Activated CD8-positive, alpha-beta memory T cell treated with anti-CD3 and anti-CD28 coated beads for 4 hours (primary cell): Measurements from ENCODE around the gene AFAP1L1.
"Not testable (repeated sequence)": the region's sequence is repeated elsewhere in the genome, so short reads cannot be mapped to it uniquely, and the experiment has no call there.

ENCODE experiments used
- DNase-seq, 2 donors: peaks; one replicate each; pipeline ENCODE4 v3.0.0-alpha.2; 2020; ENCODE audit warnings: low read depth in 2 of 2

The AFAP1L1 gene

DNA sequence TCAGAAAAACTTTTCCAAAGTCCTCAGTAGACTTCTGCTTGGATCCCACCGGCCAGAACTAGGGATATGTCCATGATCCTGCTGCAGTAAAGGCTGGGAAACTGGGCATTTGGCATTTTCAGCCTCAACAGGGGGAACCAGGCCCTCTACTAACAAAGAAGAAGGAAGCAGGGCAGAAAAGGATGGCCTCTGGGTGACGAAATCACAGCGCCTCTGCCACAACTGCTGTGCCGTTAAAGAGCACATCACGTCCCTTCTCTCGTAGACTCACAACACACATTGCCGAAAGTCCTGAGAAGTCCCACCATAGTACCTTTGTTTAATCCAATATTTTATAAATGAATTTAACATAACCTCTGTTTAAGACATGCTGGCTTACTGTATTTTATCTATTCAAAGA is 10.4 kb upstream of the AFAP1L1 start:
- DNase-seq: no peak

DNA sequence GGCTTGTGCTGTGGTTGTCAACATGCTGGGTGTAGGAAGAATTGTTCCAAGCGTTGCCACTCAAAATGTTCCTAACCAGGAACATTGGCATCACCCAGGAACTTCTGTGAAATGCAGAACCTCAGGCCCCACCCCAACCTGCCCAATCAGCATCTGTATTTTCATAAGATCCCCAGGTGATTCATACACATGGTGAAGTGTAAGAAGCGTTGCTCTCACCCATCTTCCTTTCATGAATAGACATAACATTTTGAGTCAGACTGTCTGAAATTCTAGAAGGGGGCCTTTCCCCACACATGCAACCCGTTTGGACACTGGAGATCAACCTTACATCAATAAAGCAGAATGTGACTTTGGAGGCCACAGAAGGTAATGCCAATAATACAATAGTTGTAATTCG is 9.3 kb upstream of the AFAP1L1 start:
- no peak for DNase-seq

DNA sequence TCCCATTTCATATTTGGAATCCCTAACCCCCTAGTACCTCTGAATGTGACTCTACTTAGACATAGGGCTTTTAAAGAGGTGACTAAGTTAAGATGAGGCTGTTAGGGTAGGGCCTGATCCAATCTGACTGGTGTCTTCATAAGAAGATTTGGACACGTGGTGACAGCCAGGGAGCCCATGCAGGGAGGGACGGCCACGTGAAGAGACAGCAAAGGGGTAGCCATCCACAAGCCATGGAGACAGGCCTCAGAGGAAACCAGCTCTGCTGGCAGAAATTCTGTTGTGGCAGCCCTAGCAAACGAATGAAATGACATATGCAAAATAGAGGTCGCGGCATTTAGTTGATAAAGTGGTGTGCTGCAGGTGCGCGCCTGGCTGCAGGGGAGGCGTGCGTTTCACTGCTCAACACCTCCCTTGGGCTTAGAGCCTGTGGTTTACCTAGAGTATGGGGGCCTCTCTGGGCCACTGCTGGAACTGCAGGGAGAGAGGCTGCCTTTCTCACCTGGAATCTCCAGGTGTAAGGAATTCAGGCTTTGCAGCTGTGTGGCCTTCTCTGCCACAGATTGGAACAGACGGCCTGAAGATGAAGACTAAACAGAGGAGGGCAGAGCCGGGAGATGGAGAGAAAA is 7.1 kb upstream of the AFAP1L1 start:
- DNase-seq: no peak

GRCh38 chr5:149265068-149265465 is 6.6 kb upstream of the AFAP1L1 start:
- DNase-seq: no peak

- no peak for DNase-seq
Observed at GRCh38 chr5:149265597-149265996, 6.1 kb upstream of the AFAP1L1 start.

DNA sequence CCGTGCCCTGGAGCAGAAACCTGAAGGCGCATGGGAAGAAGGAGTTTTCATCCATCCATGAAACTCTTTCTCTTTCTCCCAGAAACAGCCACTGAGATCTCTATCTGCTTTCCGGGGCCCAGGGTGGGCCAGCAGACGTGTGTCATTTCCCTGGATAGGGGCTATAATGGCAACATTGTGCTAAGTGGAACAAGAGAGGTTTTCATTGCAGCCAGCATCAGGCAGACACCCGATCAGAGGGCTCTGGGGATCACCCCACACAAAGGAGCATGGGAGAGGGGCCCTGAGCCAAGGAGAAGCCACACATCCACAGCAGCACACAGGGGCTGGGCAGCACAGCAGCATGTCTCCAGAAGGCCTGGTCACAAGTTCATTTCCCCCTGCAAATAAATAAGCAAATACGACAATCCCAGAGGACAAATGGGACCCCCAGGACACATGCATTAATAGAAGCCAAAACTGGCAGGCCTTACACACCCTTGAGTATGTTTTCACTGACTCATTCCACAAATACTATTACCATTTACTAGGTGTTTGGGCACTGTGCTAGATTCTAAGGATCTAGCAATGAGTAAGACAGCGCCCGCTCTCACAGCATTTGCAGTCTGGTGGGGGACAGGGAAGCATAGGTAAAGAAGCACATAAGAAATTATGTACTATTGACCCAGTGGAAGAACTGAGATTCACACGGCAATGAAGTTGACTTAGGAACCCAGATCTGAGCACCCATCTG is 4.3 kb upstream of the AFAP1L1 start:
- no peak for DNase-seq

DNA sequence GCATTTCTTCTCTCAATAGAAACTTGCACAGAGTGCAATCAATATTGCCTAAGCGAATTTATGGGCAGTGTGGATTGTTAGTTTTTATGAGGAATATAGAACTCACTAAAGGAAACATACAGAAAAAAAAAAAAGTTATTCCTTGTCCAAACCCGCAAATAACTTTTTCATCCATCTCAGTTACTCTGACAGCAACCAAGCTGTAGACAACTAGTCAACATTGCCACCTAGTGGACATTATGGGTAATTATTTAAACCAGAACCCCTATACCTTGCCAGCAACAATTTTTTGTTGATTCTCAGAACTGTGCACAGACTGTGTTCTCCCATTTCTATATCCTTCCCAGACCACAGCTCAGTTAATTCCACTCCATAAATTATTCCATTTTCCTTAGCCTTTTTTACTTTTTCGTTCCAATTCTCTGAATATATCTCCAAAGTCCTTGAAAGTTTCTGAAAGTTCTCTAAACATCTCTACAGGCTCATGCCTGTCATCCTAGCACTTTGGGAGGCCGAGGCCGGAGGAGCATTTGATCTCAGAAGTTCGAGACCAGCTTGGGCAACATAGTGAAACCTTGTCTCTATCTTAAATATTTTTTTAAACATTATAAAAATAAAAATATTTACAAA is 2.6 kb upstream of the AFAP1L1 start:
- DNase-seq: no peak

DNA sequence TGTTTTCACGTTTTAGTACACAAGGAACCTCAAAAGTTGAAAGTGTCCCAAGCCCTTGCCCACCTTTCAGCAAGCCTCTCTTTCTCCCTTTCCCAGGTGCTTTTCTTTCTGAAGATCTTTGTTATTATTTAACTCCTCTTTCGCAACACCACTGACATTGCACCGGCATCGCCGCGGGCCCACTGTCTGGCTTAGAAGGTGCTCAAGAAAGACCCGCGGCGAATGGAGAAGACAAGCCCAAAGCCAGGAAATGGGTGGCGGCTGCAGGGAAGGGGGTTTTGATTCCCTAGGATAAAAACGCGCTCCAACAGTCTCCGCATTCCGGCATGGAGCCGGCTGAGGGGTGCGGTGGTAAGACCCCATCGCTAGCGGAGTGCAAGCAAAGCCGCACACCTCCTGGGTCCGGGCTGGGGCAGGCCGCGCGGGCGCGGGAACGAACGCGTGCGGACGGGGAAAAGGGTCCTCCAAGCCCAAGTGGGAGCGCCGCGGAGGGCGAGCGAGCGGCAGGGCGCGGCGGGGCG is 404 bp upstream of the AFAP1L1 start:
- no peak for DNase-seq

DNA sequence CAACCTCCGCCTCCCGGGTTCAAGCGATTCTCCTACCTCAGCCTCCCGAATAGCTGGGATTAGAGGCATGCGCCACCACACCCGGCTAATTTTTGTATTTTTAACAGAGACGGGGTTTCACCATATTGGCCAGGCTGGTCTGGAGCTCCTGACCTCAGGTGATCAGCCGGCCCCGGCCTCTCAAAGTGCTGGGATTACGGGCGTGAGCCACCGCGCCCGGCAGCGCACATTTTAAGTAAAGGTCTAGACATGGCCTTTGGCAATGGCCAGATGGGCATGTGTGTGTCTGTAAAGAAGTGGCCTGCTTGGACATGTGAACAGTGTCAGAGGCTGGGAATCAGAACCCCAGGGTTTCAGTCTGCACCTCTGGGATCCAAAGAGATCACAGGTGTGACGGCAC is 1.1 kb downstream of the AFAP1L1 start:
- not testable (repeated sequence) for DNase-seq

DNA sequence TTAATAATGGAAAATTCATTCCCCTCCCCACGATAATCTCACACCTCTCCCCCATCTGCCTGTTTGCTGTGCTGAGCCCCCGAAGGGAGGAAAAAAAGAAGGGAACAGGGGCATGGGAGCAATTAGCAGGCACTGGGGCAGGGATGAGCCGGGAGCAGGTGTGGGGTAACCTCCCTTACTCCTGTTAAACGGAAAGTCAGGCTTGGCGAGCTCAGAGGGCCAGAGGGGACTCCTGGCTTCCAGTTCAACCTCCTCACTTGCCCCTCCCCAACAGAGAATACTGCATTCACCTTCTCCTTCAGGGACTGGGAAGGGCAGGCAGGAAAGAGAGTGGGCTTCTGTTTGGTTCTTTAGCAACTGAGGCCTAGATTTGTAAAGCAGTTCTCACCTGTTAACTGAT is 1.6 kb downstream of the AFAP1L1 start:
- DNase-seq: no peak

DNA sequence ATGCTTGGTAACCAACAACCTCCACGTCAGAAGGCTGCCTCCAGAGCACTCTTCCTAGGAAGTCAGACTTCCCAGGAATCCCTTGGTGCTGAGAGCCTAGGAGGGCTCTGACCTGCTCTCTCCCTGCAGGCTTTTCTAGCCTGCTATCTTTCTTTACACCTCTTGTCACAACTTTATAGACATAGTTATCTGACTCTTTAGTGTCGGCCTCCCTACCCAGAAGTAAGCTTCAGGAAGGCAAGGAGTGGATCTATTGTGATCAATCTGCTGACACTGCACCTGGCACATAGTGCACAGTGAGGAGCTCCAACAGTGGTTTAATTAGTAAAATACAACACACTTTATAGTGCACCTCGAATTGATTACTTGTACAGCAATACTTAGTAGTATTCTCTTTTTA is 2.3 kb downstream of the AFAP1L1 start:
- DNase-seq: no peak

DNA sequence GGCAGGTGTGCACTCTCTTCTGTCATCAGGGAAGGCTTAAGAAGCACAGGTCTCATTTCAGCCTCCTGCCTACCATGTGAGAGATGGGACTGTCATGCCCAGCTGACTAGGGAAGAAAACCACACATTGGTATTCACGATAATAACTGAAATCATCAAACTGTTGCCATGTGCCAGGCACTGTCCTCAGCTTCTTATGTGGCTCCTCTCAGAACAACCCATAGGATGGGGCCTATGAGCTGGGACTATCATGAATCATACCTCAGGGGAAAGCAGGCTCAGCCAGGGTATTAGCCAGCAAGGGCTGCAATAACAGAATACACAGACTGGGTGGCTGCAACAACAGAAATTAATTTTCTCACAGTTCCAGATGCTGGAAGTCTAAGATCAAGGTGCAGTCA is 3.3 kb downstream of the AFAP1L1 start:
- no peak for DNase-seq

- DNase-seq: no peak
Observed at GRCh38 chr5:149277801-149278200, 6.1 kb downstream of the AFAP1L1 start.

GRCh38 chr5:149278451-149279210 is 7.0 kb downstream of the AFAP1L1 start:
- DNase-seq: no peak

DNA sequence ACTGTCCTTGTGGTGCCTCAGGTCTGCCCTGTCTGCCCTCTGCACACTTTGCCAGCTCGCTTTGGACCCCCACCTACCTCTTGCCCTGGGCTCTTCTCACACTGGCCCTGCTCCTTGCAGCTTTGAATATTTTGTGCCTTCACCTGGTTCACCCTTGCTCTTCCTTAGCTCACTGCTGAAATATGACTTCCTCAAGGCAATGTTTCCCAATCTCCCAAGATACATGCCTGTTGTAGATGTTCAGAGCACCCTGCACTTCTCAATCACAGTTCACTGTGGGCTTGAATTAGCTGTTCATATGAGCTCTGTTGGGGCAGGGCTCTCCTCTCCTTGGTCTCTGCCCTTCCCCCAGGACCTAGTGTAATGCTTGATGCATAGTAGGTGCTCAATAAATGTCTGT is 8.0 kb downstream of the AFAP1L1 start:
- no peak for DNase-seq

DNA sequence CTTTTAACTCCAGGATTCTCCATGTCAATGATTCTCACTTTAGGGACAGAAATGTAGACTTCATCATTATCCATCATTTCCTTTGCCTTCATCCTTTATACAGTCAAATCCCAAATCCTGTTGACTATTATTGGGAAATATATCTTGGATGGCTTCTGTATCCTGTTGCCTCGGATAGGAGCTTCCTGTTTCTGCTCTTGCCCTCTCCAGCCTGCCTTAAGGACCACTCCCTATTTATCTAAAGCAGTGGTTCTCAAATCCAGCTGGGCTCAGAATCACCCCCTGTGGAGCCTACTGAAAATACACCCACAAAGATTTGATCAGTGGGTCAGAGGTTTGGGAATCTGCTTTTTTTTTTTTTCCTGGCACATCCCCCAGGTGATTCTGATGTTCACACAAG is 8.5 kb downstream of the AFAP1L1 start:
- no peak for DNase-seq

GRCh38 chr5:149280802-149281201 is 9.1 kb downstream of the AFAP1L1 start:
- no peak for DNase-seq

DNA sequence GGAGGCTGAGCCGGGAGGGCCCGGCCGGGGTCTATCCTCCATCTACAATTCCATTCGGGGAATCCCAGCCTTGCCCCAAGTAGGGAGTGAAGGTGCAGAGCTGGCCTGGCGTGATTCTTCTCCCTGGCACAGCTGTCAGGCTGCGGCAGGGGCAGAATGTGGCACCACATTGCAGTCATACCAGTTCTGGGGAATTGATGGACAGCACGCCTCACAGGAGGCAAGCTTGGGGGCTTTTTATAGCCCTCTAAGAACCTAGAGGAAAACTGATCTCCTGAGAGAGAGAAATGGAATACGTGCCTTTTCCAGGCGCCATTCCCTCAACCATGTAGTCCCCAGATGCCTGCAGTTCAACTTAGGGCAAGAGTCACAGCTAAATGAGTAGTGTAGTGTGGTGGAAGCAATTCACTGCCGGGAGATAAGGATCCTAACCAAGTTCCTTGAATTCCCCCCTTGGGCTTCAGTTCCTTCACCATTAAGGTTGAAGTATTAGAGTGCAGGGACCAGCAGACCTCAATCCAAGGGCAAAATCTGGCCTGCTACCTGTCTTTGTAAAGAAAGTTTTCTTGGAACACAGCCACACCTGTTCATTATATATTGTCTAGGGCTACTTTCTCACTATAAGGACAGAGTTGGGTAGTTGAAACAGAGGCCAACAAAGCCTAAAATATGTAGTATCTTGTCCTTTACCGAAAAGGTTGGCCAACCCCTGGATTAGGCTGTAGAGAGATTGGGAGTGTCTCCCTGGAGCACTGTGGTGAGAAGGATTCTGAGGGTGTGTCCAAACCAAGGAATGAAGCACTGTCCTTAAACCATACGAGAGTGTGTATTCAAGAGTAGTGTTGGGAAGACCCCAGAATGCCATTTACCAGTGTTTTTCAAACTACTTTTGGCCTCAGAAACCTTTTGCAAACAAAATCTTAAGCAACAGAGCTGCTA is 10.6 kb downstream of the AFAP1L1 start:
- DNase-seq: no peak

GRCh38 chr5:149282966-149283332 is 11.3 kb downstream of the AFAP1L1 start:
- DNase-seq: no peak

GRCh38 chr5:149283626-149284480 is 12.2 kb downstream of the AFAP1L1 start:
- DNase-seq: no peak
